Central memory CD4-positive, alpha-beta T cell (primary cell): ENCODE measurements around the gene CD86.

Experiments
- DNase-seq: peaks from one replicate; pipeline ENCODE4 v3.0.0; 2022

Gene CD86

DNA sequence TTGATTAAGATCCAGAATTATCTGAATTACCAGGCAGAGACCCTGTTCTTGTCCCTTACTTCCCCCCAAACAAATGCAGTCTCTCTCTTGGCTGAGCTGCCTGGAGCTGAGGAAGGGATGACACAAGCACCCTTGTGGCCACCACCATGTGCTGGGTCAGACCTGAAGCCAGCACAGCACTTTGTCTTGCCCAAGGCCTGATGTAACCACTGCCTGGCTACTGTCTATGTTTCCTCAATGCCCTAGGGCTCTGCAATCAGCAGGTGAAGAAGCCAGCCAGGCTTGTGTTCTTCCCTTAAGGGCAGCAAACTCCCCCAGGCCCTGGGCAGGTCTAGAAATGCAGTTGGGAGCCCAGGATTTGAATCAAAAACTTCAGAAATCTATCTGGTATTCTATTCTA lies 112.5 kb downstream of the CD86 start:
- no peak for DNase-seq

DNA sequence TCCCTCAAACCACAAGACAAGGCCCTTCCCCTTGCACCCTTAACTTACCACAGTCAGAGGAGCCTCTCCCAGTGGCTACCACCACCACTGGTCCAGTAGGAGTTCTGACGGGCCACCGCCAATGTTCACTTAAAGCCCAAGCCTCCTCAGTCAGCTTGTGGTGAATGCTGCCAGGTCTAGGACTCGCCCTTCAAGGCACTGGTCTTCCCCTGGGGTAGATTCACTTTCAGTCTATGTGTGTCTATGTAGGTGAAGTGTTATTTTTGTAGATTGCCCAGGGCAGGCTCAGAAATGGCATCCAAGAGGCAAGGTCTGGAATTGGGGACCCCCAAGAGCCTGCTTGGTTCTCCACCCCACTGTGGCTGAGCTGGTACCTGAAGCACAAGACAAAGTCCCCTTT lies 112.9 kb downstream of the CD86 start:
- no peak for DNase-seq

DNA sequence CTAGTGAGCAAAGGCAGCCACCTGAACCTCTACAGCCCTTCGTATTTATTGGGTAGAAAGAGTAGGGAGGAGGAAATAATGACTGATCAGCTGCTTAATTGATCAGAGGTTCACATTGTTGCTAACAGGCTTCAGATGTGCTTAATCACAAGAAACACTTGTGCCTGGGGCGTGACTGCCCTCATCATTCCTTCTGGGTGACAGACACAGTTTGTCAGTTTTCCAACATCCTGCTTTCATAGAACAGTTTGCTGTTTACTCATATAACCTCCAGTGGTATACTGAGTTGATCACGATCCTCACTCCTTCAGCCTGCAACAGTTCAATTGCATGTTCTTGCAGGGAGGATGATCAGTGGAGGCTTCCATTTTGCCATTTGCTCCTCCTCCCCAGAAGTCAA lies 114.7 kb downstream of the CD86 start:
- no peak for DNase-seq
